GM19328 (cell line): ENCODE data around the gene PCSK5.
"Not testable (repeated sequence)": the region's sequence is repeated elsewhere in the genome, so short reads cannot be mapped to it uniquely, and the experiment has no call there.

Source experiments
- ATAC-seq: cut with Tn5 transposase; IDR thresholded peaks from one replicate; pipeline ENCODE4 v1.9.1; 2021; ENCODE audit warnings: mild to moderate bottlenecking, moderate library complexity; ENCODE audit not compliant: unreplicated experiment

Gene PCSK5

GRCh38 chr9:76044266-76044819 lies 153.9 kb downstream of the PCSK5 start:
- ATAC-seq = no peak

GRCh38 chr9:76045221-76045620 lies 154.7 kb downstream of the PCSK5 start:
- no peak for ATAC-seq

GRCh38 chr9:76049341-76049740 lies 158.9 kb downstream of the PCSK5 start:
- ATAC-seq = no peak

- no peak for ATAC-seq
These were observed 177.2 kb downstream of the PCSK5 start for GRCh38 chr9:76067696-76068095.

- ATAC-seq = no peak
These were observed 187.1 kb downstream of the PCSK5 start for GRCh38 chr9:76077537-76077936.

GRCh38 chr9:76081281-76081680 lies 190.8 kb downstream of the PCSK5 start:
- ATAC-seq = not testable (repeated sequence)

GRCh38 chr9:76082057-76082456 lies 191.6 kb downstream of the PCSK5 start:
- ATAC-seq = no peak

- no peak for ATAC-seq
These were observed 195.1 kb downstream of the PCSK5 start for GRCh38 chr9:76085596-76085995.

GRCh38 chr9:76086539-76086938 lies 196.1 kb downstream of the PCSK5 start:
- no peak for ATAC-seq

GRCh38 chr9:76087976-76088375 lies 197.5 kb downstream of the PCSK5 start:
- ATAC-seq = no peak

- ATAC-seq = no peak
These were observed 199.9 kb downstream of the PCSK5 start for GRCh38 chr9:76090330-76090729.

GRCh38 chr9:76090909-76091308 lies 200.4 kb downstream of the PCSK5 start:
- ATAC-seq = no peak

- ATAC-seq = no peak
These were observed 202.1 kb downstream of the PCSK5 start for GRCh38 chr9:76092572-76092971.

GRCh38 chr9:76095585-76095984 lies 205.1 kb downstream of the PCSK5 start:
- no peak for ATAC-seq

GRCh38 chr9:76099516-76099915 lies 209.0 kb downstream of the PCSK5 start:
- no peak for ATAC-seq

- ATAC-seq = no peak
These were observed 210.6 kb downstream of the PCSK5 start for GRCh38 chr9:76101075-76101474.

GRCh38 chr9:76101491-76101890 lies 211.0 kb downstream of the PCSK5 start:
- no peak for ATAC-seq

- no peak for ATAC-seq
These were observed 211.5 kb downstream of the PCSK5 start for GRCh38 chr9:76101947-76102346.

- no peak for ATAC-seq
These were observed 213.2 kb downstream of the PCSK5 start for GRCh38 chr9:76103531-76104315.

GRCh38 chr9:76107482-76107881 lies 217.0 kb downstream of the PCSK5 start:
- ATAC-seq = no peak

- ATAC-seq = no peak
These were observed 219.5 kb downstream of the PCSK5 start for GRCh38 chr9:76109953-76110352.

- ATAC-seq = no peak
These were observed 221.7 kb downstream of the PCSK5 start for GRCh38 chr9:76112151-76112550.

GRCh38 chr9:76114144-76114543 lies 223.7 kb downstream of the PCSK5 start:
- ATAC-seq = no peak
